ENCODE measurements around the gene HMCN2.

DNA sequence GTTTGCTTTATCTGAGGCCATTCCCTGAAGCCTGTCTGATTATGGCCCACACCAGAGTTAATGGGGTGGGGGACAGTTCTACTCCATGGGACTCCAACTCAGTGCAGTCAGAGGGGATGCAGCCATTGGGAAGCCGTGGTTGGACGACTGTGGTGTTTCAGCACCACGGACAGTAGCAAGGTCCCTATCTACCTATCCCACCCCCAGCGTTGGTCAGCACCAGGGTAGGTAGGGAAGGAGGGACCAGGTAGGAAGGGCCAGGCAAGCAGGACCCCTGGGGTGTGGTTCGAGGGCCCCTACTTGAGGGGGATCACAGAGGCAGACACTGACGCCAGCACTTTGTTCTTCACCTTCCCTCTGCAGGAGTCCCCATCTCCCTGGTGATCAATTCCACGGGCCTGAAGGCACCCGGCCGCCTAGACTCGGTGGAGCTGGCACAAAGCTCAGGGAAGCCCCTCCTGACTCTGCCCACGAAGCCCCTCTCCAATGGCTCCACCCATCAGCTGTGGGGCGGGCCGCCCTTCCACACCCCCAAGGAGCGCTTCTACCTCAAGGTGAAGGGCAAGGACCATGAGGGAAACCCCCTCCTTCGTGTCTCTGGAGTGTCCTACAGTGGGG lies 33.2 kb downstream of the HMCN2 start:
- TF ChIP-seq, protein P1, sequence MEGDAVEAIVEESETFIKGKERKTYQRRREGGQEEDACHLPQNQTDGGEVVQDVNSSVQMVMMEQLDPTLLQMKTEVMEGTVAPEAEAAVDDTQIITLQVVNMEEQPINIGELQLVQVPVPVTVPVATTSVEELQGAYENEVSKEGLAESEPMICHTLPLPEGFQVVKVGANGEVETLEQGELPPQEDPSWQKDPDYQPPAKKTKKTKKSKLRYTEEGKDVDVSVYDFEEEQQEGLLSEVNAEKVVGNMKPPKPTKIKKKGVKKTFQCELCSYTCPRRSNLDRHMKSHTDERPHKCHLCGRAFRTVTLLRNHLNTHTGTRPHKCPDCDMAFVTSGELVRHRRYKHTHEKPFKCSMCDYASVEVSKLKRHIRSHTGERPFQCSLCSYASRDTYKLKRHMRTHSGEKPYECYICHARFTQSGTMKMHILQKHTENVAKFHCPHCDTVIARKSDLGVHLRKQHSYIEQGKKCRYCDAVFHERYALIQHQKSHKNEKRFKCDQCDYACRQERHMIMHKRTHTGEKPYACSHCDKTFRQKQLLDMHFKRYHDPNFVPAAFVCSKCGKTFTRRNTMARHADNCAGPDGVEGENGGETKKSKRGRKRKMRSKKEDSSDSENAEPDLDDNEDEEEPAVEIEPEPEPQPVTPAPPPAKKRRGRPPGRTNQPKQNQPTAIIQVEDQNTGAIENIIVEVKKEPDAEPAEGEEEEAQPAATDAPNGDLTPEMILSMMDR (IDR thresholded peaks at IDR 0.05) = no peak
- TF ChIP-seq POLR2AphosphoS5 (IDR thresholded peaks at IDR 0.05) (no peak), EP300 (IDR thresholded peaks at IDR 0.05) (no peak)
